Large intestine (tissue), 3 donors: ENCODE results near the gene THSD7B. TPM values are rescaled to one million over a fixed set of nuclear protein-coding genes. Genes with fewer than 3 reads are reported as not detected.
"Not testable (repeated sequence)": the region's sequence is repeated elsewhere in the genome, so short reads cannot be mapped to it uniquely, and the experiment has no call there.

Experiments used
- DNase-seq, 2 donors: peaks; one replicate each; pipeline versions ENCODE4 v3.0.0 to v3.0.0-alpha.2; 2013
- H3K27ac ChIP-seq: one replicate; pipeline ENCODE4 v1.5.1; 2013; ENCODE audit warnings: low read length
- H3K27me3 ChIP-seq: 2 replicates; pipeline ENCODE4 v1.6.1; 2013; ENCODE audit warnings: low read length; ENCODE audit not compliant: control insufficient read depth, insufficient read depth
- H3K36me3 ChIP-seq: 2 replicates; pipeline ENCODE4 v1.6.1; 2013; ENCODE audit warnings: low read length; ENCODE audit not compliant: control insufficient read depth, insufficient read depth
- H3K4me1 ChIP-seq: one replicate; pipeline ENCODE4 v1.6.1; 2013; ENCODE audit warnings: low read length; ENCODE audit not compliant: control insufficient read depth, insufficient read depth
- H3K4me3 ChIP-seq: one replicate; pipeline ENCODE4 v1.5.1; 2013; ENCODE audit warnings: low read length
- H3K9me3 ChIP-seq: one replicate; pipeline ENCODE4 v1.6.1; 2013; ENCODE audit warnings: mild to moderate bottlenecking, low read depth, low read length, moderate library complexity; ENCODE audit not compliant: control insufficient read depth
- WGBS: methylation state at CpG from one replicate; pipeline ENCODE4 v1.1.5; 2013; ENCODE audit warnings: low lambda C conversion rate; ENCODE audit not compliant: insufficient coverage; 5-methylcytosine and 5-hydroxymethylcytosine counted together
- polyA plus RNA-seq: library from polyadenylated mRNA; unstranded; fragments of 120-200 nt; gene quantifications from one replicate; pipeline ENCODE4 v1.2.1, GENCODE V29; 2013

Gene THSD7B
- polyA plus RNA-seq, 1 donor, result 2.2 TPM

DNA sequence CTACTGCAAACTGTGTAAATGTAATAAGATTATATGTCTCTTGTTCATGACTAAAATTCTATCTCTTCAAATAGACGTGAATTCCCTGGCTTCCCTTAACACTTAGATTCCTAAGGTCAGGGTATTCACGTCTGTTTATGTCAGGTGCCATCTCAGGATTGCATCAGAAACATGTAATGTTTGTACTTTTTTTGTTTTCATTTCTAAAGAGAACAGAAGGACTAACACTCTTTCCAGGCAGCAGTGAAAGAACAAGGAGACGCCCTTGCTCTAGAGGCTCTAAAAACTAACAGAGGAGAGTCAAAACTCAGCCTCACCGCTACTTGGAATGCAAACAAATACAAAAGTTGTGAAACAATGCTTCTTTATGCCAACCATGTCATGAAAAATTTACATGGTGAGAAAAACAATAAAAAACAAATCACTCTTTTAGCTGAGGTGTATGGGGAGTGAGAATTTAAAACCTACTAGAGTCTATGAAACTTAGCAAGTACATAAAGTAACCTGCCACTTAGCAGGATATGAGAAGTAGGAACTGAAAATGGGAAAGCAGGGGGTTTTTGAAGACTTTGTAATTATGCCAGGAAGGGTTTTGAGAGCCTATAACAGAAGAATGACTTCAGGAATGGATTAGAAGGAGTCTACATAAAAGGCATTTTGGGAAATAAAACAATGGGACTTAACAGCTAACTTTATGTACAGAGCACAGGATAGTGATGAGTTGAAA lies 522.7 kb downstream of the THSD7B start:
- Histone ChIP-seq H3K27ac (no peak overlapping the region), H3K27me3 (no peaks in the 10 kb centered on the region), H3K9me3 (no peaks in the 10 kb centered on the region), H3K36me3 (no peaks in the 10 kb centered on the region), H3K4me3 (no peak overlapping the region), H3K4me1 (no peaks in the 10 kb centered on the region)
- 66% methylated on average over 2 of the region's 4 CpGs for WGBS
- DNase-seq, result no peak

DNA sequence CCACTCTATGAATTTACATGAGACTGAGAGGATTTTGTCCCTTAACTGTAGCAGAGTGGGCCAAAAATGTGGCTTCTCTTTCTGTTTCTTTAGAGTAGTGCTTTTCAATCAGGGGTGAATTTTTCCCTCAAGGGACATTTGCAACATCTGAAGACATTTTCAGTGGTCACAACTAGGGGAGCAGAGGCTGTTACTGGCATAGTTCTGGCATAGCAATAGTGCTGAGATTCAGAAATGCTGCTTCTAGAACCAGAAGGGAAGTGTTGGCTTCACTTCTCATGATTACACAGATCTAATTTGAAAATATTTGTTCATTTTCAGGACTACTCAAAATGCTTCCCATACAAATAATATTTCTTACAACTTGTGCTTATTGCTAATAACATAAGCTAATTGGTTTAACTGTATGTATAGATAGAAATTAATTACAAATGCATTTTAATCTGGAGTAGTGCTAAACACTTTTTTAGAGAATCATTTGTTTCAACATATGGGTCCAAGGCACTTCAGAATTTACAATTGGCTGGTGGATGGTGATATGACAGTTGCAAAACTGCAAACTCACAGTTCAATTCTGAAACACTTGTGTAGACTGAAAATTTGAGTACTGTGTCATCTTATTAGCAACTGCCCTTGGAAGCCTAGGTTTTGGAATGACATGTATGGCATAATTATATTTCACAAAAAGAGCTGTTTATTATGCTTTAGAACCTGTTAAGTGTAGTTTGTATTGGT lies 526.7 kb downstream of the THSD7B start:
- H3K27me3 ChIP-seq, result no peaks in the 10 kb centered on the region
- no peaks in the 10 kb centered on the region for H3K36me3 ChIP-seq
- no peaks in the 10 kb centered on the region for H3K4me1 ChIP-seq
- no peak overlapping the region for H3K27ac ChIP-seq
- H3K4me3 ChIP-seq, result no peak overlapping the region
- DNase-seq, result no peak
- no peaks in the 10 kb centered on the region for H3K9me3 ChIP-seq

DNA sequence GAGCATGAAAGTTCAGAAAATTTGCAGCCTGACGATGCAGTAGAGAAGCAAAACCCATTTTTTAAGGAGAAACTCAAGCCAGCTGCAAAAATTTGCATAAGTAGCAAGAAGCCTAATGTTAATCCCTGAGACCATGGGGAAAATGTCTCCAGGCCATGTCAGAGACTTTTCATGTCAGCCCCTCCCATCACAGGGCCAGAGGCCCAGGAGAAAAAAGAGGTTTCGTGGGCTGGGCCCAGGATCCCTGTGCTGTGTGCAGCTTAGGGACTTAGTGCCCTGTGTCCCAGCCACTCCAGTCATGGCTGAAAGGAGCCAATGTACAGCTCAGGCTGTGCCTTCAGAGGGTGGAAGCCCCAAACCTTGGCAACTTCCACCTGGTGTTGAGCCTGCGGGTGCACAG lies 533.0 kb downstream of the THSD7B start:
- H3K36me3 ChIP-seq, result no peaks in the 10 kb centered on the region
- H3K27me3 ChIP-seq, result no peaks in the 10 kb centered on the region
- no peak overlapping the region for H3K4me3 ChIP-seq
- H3K27ac ChIP-seq, result no peak overlapping the region
- 100% methylated on average over 1 of the region's 3 CpGs for whole genome bisulfite sequencing
- DNase-seq, result no peak
- H3K4me1 ChIP-seq, result no peaks in the 10 kb centered on the region
- H3K9me3 ChIP-seq, result peaks cover 5% of the 10 kb centered on the region

DNA sequence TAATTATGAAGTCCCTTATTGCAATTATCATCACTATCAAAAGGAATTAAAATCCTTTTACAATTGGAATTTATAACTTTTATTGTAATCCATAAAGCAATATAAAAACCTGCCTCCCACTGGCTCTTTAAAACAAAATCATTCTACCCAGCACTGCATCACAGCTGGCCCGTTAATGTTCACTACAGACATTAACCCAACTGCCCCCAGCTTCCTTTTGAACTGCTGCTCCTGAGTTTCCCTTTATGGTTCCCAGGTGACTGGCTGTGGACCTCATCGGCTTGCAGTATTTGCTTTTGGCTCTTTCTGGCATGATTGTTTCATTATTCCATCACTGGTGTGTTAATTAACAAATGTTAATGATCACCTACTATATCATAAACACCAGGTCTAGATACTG lies 535.6 kb downstream of the THSD7B start:
- WGBS, result 80% methylated on average over 1 of the region's 2 CpGs
- Histone ChIP-seq H3K4me3 (no peak overlapping the region), H3K9me3 (peaks cover 5% of the 10 kb centered on the region), H3K4me1 (no peaks in the 10 kb centered on the region), H3K27me3 (no peaks in the 10 kb centered on the region), H3K36me3 (no peaks in the 10 kb centered on the region), H3K27ac (no peak overlapping the region)
- DNase-seq, result no peak

DNA sequence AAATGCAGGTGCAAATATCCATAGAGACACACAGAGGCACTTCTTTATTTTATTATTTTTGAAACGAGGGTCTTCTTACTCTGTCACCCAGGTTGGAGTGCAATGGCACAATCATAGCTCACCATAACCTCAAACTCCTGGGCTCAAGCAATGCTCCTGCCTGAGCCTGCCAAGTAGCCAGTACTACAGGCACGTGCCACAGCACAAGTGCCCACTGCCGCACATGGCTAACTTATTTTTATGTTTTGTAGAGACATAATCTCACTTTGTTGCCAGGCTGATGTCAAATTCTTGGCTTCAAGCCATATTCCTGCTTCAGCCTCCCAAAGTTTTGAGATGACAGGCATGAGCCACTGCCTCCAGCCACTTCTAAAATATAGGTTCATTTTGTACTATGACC lies 537.6 kb downstream of the THSD7B start:
- H3K4me3 ChIP-seq, result no peak overlapping the region
- H3K9me3 ChIP-seq, result peaks cover 5% of the 10 kb centered on the region
- no CpG with 5 or more reads among the region's 3 CpGs for WGBS
- no peaks in the 10 kb centered on the region for H3K27me3 ChIP-seq
- H3K36me3 ChIP-seq, result no peaks in the 10 kb centered on the region
- no peak for DNase-seq
- no peaks in the 10 kb centered on the region for H3K4me1 ChIP-seq
- H3K27ac ChIP-seq, result no peak overlapping the region

DNA sequence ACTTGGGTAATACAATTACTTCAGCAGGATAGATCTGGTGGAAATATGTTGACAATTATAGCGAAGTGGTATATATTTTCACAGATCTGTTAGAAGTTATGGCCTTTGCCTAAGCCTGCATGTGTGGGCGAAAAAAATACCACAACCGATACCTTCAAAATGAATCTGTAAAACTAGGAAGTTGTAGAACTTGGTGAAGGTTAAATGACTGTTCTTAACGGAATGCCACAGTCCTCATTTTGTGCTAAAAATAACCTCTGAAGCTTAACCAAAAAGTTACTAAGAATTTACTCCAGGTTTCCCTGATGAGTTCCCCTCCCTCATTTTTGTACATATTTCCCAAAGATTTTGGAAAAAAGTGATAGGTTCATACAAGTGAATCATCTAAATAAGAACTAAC lies 550.7 kb downstream of the THSD7B start:
- WGBS, result 100% methylated on average over 2 of the region's 4 CpGs
- Histone ChIP-seq H3K4me3 (no peak overlapping the region), H3K9me3 (no peaks in the 10 kb centered on the region), H3K27ac (no peak overlapping the region), H3K4me1 (no peaks in the 10 kb centered on the region), H3K36me3 (no peaks in the 10 kb centered on the region), H3K27me3 (no peaks in the 10 kb centered on the region)
- no peak for DNase-seq

DNA sequence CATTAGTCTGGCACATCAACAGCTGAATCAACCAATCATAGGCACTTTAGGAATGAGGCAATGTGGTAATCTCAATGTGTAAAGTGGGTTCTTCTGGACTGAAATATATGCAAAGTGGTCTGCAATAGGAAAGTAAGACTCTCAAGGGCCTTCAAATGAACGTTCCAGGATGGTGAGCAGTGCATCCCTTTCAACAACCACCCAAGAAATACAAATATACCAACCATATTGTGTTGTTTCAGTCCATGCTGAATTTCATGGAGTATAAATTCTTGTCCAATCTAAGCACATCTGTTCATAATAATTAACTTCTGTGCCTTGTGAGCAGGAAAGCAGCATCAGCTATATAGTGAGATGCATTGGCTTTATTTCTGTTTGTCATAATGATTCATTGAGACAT lies 556.2 kb downstream of the THSD7B start:
- H3K9me3 ChIP-seq, result no peaks in the 10 kb centered on the region
- no peak for DNase-seq
- no peak overlapping the region for H3K4me3 ChIP-seq
- no peaks in the 10 kb centered on the region for H3K36me3 ChIP-seq
- no peak overlapping the region for H3K27ac ChIP-seq
- H3K27me3 ChIP-seq, result no peaks in the 10 kb centered on the region
- H3K4me1 ChIP-seq, result no peaks in the 10 kb centered on the region
- no CpG with 5 or more reads among the region's 1 CpG for WGBS

DNA sequence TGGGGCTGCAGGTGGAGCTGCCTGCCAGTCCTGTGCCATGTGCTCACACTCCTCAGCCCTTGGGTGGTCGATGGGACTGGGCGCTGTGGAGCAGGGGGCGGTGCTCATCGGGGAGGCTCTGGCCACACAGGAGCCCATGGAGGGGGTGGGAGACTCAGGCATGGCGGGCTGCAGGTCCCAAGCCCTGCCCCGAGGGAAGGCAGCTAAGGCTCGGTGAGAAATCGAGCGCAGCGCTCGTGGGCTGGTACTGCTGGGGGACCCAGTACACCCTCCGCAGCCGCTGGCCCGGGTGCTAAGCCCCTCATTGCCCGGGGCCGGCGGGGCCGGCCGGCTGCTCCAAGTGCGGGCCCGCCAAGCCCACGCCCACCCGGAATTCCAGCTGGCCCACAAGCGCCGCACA lies 566.2 kb downstream of the THSD7B start:
- not testable (repeated sequence) for H3K4me3 ChIP-seq, H3K9me3 ChIP-seq, H3K27me3 ChIP-seq, H3K4me1 ChIP-seq, H3K36me3 ChIP-seq, H3K27ac ChIP-seq, DNase-seq
- no CpG with 5 or more reads among the region's 25 CpGs for WGBS

DNA sequence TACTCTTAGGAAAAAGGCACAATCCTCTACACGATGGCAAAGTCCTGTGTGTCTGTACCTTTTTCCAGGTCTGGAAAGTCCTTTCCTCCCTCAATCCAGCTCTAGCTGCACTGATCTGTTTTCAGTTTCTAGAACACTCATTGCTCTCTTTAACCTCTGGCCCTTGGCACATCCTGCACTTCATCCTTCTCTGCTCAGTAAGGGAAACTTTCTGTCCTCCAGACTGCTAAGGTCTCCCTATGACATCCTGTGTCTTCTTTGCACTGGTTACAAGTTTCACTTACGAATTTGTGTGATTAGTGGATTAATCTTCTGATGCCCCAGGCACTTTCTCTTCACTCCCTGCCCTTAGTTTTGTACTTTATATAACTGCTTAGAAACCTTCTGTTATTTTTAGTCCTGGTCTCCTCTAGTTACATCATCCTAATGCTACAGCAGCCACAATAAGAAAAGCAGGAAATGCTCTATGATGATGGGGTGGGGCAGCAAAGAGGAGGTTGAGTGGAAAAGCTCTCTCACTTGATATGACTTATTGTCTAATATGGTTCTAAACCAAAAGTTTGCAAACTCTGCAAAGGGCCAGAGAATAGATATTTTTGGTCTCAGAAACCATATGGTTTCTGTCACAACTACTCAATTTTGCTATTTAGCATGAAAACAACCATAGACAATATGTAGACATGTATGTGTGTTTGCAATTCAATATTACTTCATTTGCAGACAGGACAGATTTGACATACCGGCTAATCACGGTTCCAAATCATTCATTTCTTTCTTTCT lies 568.2 kb downstream of the THSD7B start:
- Histone ChIP-seq H3K4me1 (no peaks in the 10 kb centered on the region), H3K4me3 (no peak overlapping the region), H3K36me3 (no peaks in the 10 kb centered on the region), H3K27ac (no peak overlapping the region), H3K9me3 (peaks cover 3% of the 10 kb centered on the region), H3K27me3 (no peaks in the 10 kb centered on the region)
- 87% methylated on average over 3 of the region's 4 CpGs for WGBS
- DNase-seq, result peak; percentile 1 to 3

DNA sequence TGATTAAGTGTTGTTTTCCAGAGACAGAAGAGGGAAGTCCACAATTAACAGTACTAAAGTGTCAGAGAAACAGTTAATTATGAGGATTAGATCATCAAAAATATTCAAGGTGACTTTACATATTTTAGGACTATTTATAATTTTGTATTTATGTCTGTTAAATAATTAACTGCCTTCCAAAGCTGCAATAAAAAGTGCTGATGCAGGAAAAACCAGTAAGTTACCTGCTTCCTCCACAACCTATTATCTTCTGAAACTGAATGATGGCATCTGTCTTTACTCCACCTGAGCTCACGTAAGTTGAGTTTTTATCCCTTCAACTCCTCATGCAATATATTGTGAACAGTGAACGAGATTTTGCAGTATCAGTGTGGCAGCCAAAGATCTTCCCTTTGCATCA lies 570.7 kb downstream of the THSD7B start:
- H3K4me1 ChIP-seq, result no peaks in the 10 kb centered on the region
- WGBS, result no CpG with 5 or more reads among the region's 2 CpGs
- no peaks in the 10 kb centered on the region for H3K27me3 ChIP-seq
- peaks cover 3% of the 10 kb centered on the region for H3K9me3 ChIP-seq
- no peak overlapping the region for H3K27ac ChIP-seq
- no peaks in the 10 kb centered on the region for H3K36me3 ChIP-seq
- DNase-seq, result no peak
- H3K4me3 ChIP-seq, result no peak overlapping the region
